PC-3 (cell line): ENCODE measurements around the gene TRMT5. TPM values are rescaled to one million over a fixed set of nuclear protein-coding genes. Genes with fewer than 3 reads are reported as not detected.

Source experiments
- ATAC-seq: fragments of 200-7000 bp; cut with Tn5 transposase; 2 replicates; pipeline ENCODE4 v1.9.1; 2020; ENCODE audit warnings: mild to moderate bottlenecking, moderate library complexity
- BruUV-seq: library from RNA; stranded (reverse); fragments of 400-500 nt; replicated peaks from 2 replicates; lab custom pipeline; 2021; lab: Mats Ljungman, UMichigan
- CTCF ChIA-PET: fragments of 300-600 bp; sonication (Branson Sonifier 250); formaldehyde crosslinking; loops from one replicate; lab custom pipeline; 2022; ENCODE audit warnings: antibody characterized with exemption; lab: Charles Lee
- POLR2A ChIA-PET: fragments of 300-600 bp; sonication (Branson Sonifier 250); formaldehyde crosslinking; loops from one replicate; lab custom pipeline; 2022; ENCODE audit warnings: antibody characterized with exemption; ENCODE audit not compliant: unreplicated experiment; lab: Charles Lee
- DNase-seq: peaks from one replicate; pipeline ENCODE4 v3.0.0-alpha.2; 2015
- H2AFZ ChIP-seq: fragments of 300-600 bp; sonication (generic); 2 replicates; pipeline ENCODE4 v1.6.0; 2016; ENCODE audit warnings: antibody characterized with exemption, low read length
- H3F3A ChIP-seq: fragments of 300-600 bp; sonication (generic); one replicate; pipeline ENCODE4 v1.6.0; 2017; ENCODE audit warnings: antibody characterized with exemption, low read length, control low read depth, mild to moderate bottlenecking; ENCODE audit not compliant: unreplicated experiment
- H3K27ac ChIP-seq: fragments of 300-600 bp; sonication (generic); 2 replicates; pipeline ENCODE4 v1.5.1; 2016; ENCODE audit warnings: mild to moderate bottlenecking, low read length
- H3K27me3 ChIP-seq: fragments of 300-600 bp; sonication (generic); 2 replicates; pipeline ENCODE4 v1.6.1; 2016; ENCODE audit warnings: low read length, mixed read lengths
- H3K36me3 ChIP-seq: fragments of 300-600 bp; sonication (generic); 2 replicates; pipeline ENCODE4 v1.6.1; 2016; ENCODE audit warnings: low read depth, mixed run types, low read length, mixed read lengths
- H3K4me1 ChIP-seq: fragments of 300-600 bp; sonication (generic); 2 replicates; pipeline ENCODE4 v1.5.1; 2016; ENCODE audit warnings: low read length; ENCODE audit not compliant: insufficient read depth
- H3K4me2 ChIP-seq: fragments of 300-600 bp; sonication (generic); 2 replicates; pipeline ENCODE4 v1.6.0; 2016; ENCODE audit warnings: low read length
- H3K4me3 ChIP-seq: fragments of 300-600 bp; sonication (generic); 2 replicates; pipeline ENCODE4 v1.5.1; 2016; ENCODE audit warnings: mild to moderate bottlenecking, low read length, mixed read lengths
- H3K79me2 ChIP-seq: fragments of 300-600 bp; sonication (generic); 2 replicates; pipeline ENCODE4 v1.6.1; 2017; ENCODE audit warnings: low read length, mixed read lengths
- H3K9ac ChIP-seq: fragments of 300-600 bp; sonication (generic); 2 replicates; pipeline ENCODE4 v1.6.0; 2016; ENCODE audit warnings: mild to moderate bottlenecking, low read length
- H3K9me2 ChIP-seq: fragments of 300-600 bp; sonication (generic); replicated peaks from 2 replicates; pipeline ENCODE4 v1.6.1; 2016; ENCODE audit warnings: mixed run types, low read length, mixed read lengths
- H3K9me3 ChIP-seq: fragments of 300-600 bp; sonication (generic); 2 replicates; pipeline ENCODE4 v1.6.1; 2016; ENCODE audit warnings: low read length, mixed read lengths
- H4K20me1 ChIP-seq: fragments of 300-600 bp; sonication (generic); 2 replicates; pipeline ENCODE4 v1.6.1; 2016; ENCODE audit warnings: low read length, mixed read lengths
- CTCF ChIP-seq: fragments of 300-600 bp; sonication (generic); conservative IDR thresholded peaks from 2 replicates; pipeline ENCODE4 v1.5.1; 2017; ENCODE audit warnings: antibody characterized with exemption, low read depth, mild to moderate bottlenecking, low read length
- EZH2 ChIP-seq: fragments of 300-600 bp; sonication (generic); IDR thresholded peaks from one replicate; pipeline ENCODE4 v1.6.1; 2017; ENCODE audit warnings: antibody characterized with exemption, mild to moderate bottlenecking, low read length; ENCODE audit not compliant: unreplicated experiment
- EZH2phosphoT487 ChIP-seq: fragments of 300-600 bp; sonication (generic); IDR thresholded peaks from 2 replicates; pipeline ENCODE4 v1.6.1; 2018; ENCODE audit warnings: mild to moderate bottlenecking, antibody characterized with exemption, low read length, borderline replicate concordance
- intact Hi-C: fragments of 100-400 bp; cut with micrococcal nuclease; formaldehyde crosslinking; loops from 2 replicates; pipeline ENCODE4 v1.9.0; 2023
- total RNA-seq: library from RNA; depleted of rRNA; stranded (reverse); fragments of >200 nt; gene quantifications from 2 replicates; pipeline ENCODE4 v1.2.3, GENCODE V29; 2014

The TRMT5 gene
- total RNA-seq, 1 experiment from 2014 or later: 12.8 TPM

- no peak overlapping the region for H3K4me2 ChIP-seq
- no TSS peak for BruUV-seq
Observed at GRCh38 chr14:60945984-60946383, 34.9 kb downstream of the TRMT5 start.

DNA sequence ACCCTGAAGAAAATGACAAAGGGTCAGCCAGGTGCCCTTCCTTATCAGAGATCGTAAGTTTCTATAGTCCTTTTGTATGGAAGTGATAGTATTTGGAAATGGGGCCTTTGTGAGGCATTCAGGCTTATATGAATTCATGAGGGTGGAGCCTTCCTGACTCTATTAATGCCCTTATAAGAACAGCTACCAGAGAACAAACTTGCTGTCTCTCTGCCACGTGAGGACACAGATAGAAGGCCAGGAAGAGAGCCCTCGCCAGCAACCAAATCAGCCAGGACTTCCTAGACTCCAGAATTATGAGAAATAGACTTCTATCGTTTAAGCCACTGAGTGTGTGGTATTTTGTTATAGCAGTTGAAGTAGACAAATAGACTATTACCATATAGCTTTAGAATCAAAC, 36.7 kb downstream of the TRMT5 start:
- DNase-seq: no peak

More at GRCh38 chr14:60945984-60946383, 34.9 kb downstream of the TRMT5 start:
- Histone ChIP-seq H3K36me3 (no peaks in the 10 kb centered on the region), H4K20me1 (no peaks in the 10 kb centered on the region), H3K27ac (no peak overlapping the region), H3K4me3 (no peak overlapping the region), H3F3A (no peaks in the 10 kb centered on the region), H3K9ac (no peak overlapping the region), H3K9me2 (no peaks in the 10 kb centered on the region), H3K9me3 (no peaks in the 10 kb centered on the region), H3K27me3 (no peaks in the 10 kb centered on the region), H2AFZ (no peak overlapping the region), H3K79me2 (no peaks in the 10 kb centered on the region), H3K4me1 (no peaks in the 10 kb centered on the region)
- ATAC-seq (no peak), DNase-seq (no peak)
- CTCF ChIA-PET: no interaction called here
- no peak for TF ChIP-seq EZH2phosphoT487
- TF ChIP-seq CTCF: no peak
- TF ChIP-seq EZH2: no peak
- POLR2A ChIA-PET: no interaction called here
- intact Hi-C loops: no loop called here

More for the DNA sequence above, 36.7 kb downstream of the TRMT5 start:
- Histone ChIP-seq H3K36me3 (no peaks in the 10 kb centered on the region), H3F3A (no peaks in the 10 kb centered on the region), H3K9me2 (no peaks in the 10 kb centered on the region), H2AFZ (no peak overlapping the region), H3K27ac (no peak overlapping the region), H3K4me3 (no peak overlapping the region), H3K79me2 (no peaks in the 10 kb centered on the region), H3K9ac (no peak overlapping the region), H3K4me1 (no peaks in the 10 kb centered on the region), H3K4me2 (no peak overlapping the region), H3K27me3 (no peaks in the 10 kb centered on the region), H3K9me3 (no peaks in the 10 kb centered on the region), H4K20me1 (no peaks in the 10 kb centered on the region)
- TF ChIP-seq CTCF (no peak), EZH2phosphoT487 (no peak), EZH2 (no peak)
- ChIA-PET POLR2A (no interaction called here), CTCF (no interaction called here)
- no peak for ATAC-seq
- BruUV-seq: no TSS peak
- intact Hi-C loops: no loop called here
